Mesothelial cell of epicardium (in vitro differentiated cells): ENCODE data around the gene KCNN1. TPM values are rescaled to one million over a fixed set of nuclear protein-coding genes. Genes with fewer than 3 reads are reported as not detected.
"Not testable (repeated sequence)": the region's sequence is repeated elsewhere in the genome, so short reads cannot be mapped to it uniquely, and the experiment has no call there.

Source experiments
- DNase-seq, 2 experiments: peaks; one replicate each; pipeline ENCODE4 v3.0.0; 2021; ENCODE audit warnings: low spot score in 2 of 2; ENCODE audit not compliant: unreplicated experiment in 2 of 2
- H3K27ac Mint-ChIP-seq: 2 replicates; pipeline ENCODE4 v1.8.0; 2021; ENCODE audit warnings: mixed read lengths
- H3K27me3 Mint-ChIP-seq: 2 replicates; pipeline ENCODE4 v1.8.0; 2021; ENCODE audit warnings: low read depth, mixed read lengths
- H3K36me3 Mint-ChIP-seq: 2 replicates; pipeline ENCODE4 v1.8.0; 2021; ENCODE audit warnings: mixed read lengths
- H3K4me1 Mint-ChIP-seq: 2 replicates; pipeline ENCODE4 v1.8.0; 2021; ENCODE audit warnings: mixed read lengths
- H3K4me3 Mint-ChIP-seq: 2 replicates; pipeline ENCODE4 v1.8.0; 2021; ENCODE audit warnings: mild to moderate bottlenecking, moderate library complexity, mixed read lengths
- H3K9me3 Mint-ChIP-seq: 2 replicates; pipeline ENCODE4 v1.8.0; 2021; ENCODE audit warnings: mixed read lengths
- CTCF ChIP-seq: fragments of 200-600 bp; sonication (generic); IDR thresholded peaks from one replicate; pipeline ENCODE4 v1.5.0; 2021; ENCODE audit warnings: antibody characterized with exemption; ENCODE audit not compliant: unreplicated experiment
- total RNA-seq: library from RNA; stranded (reverse); gene quantifications from 3 replicates; pipeline ENCODE4 v1.2.1, GENCODE V29; 2021

Gene KCNN1
- total RNA-seq, result 16.8 to 20.3 TPM (median 19.7 TPM) in 3 replicates

DNA sequence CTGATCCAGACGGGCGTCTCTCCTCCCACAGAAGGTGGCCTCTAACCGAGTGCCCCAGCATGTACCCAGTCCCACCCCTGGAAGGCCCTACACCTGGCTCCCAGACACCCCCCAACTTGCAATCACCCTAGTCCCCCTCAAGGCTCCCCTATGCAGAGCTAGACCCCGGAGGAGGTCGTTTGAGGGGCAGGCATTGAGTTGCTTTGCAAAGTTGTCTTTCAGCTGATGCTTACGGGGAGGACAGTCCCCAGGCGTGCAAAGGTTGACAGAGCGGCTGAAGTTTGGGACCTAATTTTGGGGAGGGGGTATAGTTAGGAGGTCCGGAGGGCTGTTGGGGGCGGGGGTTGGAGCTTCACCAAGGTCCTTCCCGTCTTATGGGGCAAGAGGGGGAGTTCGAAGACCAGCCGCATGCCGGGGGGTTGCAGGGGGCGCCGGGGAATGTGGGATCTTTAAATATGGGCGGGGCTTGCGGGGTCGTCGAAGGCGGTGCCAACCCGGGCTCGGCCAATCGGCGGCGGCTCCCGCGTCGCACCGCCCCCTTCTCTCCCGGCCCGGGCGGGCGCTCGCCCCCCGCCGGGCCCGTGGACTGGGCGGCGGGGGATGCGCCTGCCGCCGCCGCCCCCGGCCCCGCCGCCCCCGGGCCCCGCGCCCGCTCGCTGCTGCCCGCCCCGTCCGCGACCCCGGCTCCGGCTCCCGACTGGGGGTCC, at the start of gene KCNN1:
Gene KCNN1 (plus strand): TSS at position 558 of the 707 bp plus-strand sequence. CDS start 6,782 bp downstream, outside the sequence.
- Mint-ChIP-seq H3K27me3 (peaks cover 52% of the 10 kb centered on the region), H3K9me3 (no peaks in the 10 kb centered on the region), H3K4me1 (peaks cover 11% of the 10 kb centered on the region), H3K27ac (no peak within 1 kb of the TSS), H3K36me3 (peaks cover 3% of the 10 kb centered on the region), H3K4me3 (peak within 1 kb of the TSS; percentile 78)
- peak in 1 of 2 experiments; percentile 57 for DNase-seq
- TF ChIP-seq CTCF, result no peak

GRCh38 chr19:17918151-17918550, 48.8 kb upstream of the KCNN1 start:
- not testable (repeated sequence) for H3K27me3 Mint-ChIP-seq, H3K4me3 Mint-ChIP-seq, H3K9me3 Mint-ChIP-seq, H3K27ac Mint-ChIP-seq, H3K36me3 Mint-ChIP-seq, DNase-seq, H3K4me1 Mint-ChIP-seq

DNA sequence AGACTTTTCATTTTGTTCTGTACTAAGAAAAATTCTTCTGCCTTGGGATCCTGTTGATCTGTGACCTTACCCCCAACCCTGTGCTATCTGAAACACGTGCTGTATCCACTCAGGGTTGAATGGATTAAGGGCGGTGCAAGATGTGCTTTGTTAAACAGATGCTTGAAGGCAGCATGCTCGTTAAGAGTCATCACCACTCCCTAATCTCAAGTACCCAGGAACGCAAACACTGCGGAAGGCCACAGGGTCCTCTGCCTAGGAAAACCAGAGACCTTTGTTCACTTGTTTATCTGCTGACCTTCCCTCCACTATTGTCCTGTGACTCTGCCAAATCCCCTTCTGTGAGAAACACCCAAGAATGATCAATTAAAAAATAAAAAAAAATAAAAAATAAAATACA, 47.8 kb upstream of the KCNN1 start:
- not testable (repeated sequence) for H3K4me3 Mint-ChIP-seq, H3K9me3 Mint-ChIP-seq, DNase-seq, H3K4me1 Mint-ChIP-seq, H3K27ac Mint-ChIP-seq, H3K27me3 Mint-ChIP-seq, H3K36me3 Mint-ChIP-seq

- no peak for DNase-seq
- no peaks in the 10 kb centered on the region for H3K9me3 Mint-ChIP-seq
- no peaks in the 10 kb centered on the region for H3K27me3 Mint-ChIP-seq
- H3K27ac Mint-ChIP-seq, result no peak overlapping the region
- H3K36me3 Mint-ChIP-seq, result no peaks in the 10 kb centered on the region
- H3K4me3 Mint-ChIP-seq, result no peak overlapping the region
- no peak for TF ChIP-seq CTCF
- H3K4me1 Mint-ChIP-seq, result no peaks in the 10 kb centered on the region
Observed at GRCh38 chr19:17920527-17920926, 46.4 kb upstream of the KCNN1 start.

GRCh38 chr19:17922138-17922537, 44.8 kb upstream of the KCNN1 start:
- Mint-ChIP-seq H3K4me1 (no peaks in the 10 kb centered on the region), H3K36me3 (no peaks in the 10 kb centered on the region), H3K4me3 (no peak overlapping the region), H3K27ac (no peak overlapping the region), H3K27me3 (peaks cover 2% of the 10 kb centered on the region), H3K9me3 (peaks cover 3% of the 10 kb centered on the region)
- TF ChIP-seq CTCF, result no peak
- DNase-seq, result no peak

- DNase-seq, result no peak
- Mint-ChIP-seq H3K4me1 (no peaks in the 10 kb centered on the region), H3K27ac (no peak overlapping the region), H3K36me3 (no peaks in the 10 kb centered on the region), H3K9me3 (peaks cover 3% of the 10 kb centered on the region), H3K4me3 (no peak overlapping the region), H3K27me3 (peaks cover 2% of the 10 kb centered on the region)
- no peak for TF ChIP-seq CTCF
Observed at GRCh38 chr19:17926044-17926443, 40.9 kb upstream of the KCNN1 start.
